ENCODE measurements around the gene CCDC81.

GRCh38 chr11:86341382-86341781 is 33.3 kb upstream of the CCDC81 start:
- TF ChIP-seq CTCF (IDR thresholded peaks at IDR 0.05) (no peak), POLR2AphosphoS5 (IDR thresholded peaks at IDR 0.05) (no peak), POLR2A (IDR thresholded peaks at IDR 0.05; ENCODE audit: low read depth) (no peak)

All from esophagus muscularis mucosa (tissue), 3 donors.